HG02938 (cell line): ENCODE data around the gene TREH.

Experiments
- ATAC-seq: cut with Tn5 transposase; IDR thresholded peaks from one replicate; pipeline ENCODE4 v1.9.1; 2021; ENCODE audit warnings: mild to moderate bottlenecking, moderate library complexity; ENCODE audit not compliant: unreplicated experiment

The TREH gene

DNA sequence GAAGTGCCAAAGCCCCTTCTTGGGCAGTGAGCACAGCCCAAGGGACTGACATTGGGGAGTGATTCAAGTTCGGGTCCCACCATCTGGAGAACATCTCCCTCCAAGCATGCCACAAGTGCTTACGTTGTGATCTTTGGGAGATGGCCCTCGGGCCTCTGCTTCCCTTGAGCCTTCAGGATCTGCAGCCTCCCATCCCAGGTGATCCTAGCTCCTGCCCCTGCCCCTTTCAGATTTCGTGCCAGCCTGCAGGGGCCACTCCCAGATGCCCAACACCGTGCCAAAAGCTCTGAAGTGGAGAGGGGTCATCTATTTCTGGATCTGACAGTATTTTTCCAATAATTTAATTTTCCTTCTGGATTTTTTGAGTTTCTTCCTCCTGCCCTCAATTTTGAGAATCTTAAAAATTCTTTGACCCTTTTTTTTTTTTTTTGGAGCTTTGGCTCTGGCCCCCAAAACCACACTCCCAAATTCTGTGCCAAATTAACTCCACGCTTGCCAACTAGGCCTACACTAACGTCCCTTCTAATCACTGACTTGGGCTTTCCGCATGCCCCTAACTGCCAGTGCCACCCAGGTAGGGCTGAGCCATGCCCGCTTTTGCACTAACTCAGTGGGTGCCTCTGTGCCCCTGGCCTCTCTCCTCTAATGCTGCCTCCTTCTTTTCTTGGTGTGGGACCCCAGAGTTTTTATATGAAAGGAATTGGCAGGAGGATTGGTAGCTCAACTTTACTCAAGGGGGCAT, 46.7 kb downstream of the TREH start:
- no peak for ATAC-seq

DNA sequence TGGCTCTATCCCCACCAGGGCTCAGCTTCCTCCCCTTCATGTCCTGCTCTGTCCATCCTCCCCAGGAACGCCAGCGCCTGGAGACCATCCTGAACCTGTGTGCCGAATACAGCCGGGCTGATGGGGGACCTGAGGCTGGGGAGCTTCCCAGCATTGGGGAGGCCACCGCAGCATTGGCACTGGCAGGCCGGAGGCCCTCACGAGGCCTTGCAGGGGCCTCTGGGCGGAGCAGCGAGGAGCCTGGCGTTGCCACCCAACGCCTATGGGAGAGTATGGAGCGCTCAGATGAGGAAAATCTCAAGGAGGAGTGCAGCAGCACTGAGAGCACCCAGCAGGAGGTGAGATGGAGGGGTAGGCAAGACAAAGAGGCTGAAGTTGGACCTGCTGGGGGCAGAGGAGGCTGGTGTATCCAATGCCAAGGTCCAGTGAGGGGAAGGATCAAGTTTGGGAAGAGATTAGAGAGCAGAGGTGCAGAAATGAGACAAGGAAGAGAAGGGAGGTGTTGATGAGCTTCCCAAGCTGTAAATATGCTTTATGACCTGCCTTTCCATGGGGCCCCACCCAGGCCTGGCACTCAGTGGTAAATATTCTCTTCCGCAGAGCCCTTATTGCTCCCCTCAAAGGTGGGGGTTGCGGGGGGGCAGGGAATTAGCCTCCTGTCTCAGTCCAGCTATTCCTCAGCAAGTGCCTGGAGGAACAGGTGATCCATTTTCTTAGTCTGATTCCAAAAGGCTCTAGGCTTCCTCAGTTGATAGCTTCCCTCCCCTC, 48.1 kb downstream of the TREH start:
- no peak for ATAC-seq

DNA sequence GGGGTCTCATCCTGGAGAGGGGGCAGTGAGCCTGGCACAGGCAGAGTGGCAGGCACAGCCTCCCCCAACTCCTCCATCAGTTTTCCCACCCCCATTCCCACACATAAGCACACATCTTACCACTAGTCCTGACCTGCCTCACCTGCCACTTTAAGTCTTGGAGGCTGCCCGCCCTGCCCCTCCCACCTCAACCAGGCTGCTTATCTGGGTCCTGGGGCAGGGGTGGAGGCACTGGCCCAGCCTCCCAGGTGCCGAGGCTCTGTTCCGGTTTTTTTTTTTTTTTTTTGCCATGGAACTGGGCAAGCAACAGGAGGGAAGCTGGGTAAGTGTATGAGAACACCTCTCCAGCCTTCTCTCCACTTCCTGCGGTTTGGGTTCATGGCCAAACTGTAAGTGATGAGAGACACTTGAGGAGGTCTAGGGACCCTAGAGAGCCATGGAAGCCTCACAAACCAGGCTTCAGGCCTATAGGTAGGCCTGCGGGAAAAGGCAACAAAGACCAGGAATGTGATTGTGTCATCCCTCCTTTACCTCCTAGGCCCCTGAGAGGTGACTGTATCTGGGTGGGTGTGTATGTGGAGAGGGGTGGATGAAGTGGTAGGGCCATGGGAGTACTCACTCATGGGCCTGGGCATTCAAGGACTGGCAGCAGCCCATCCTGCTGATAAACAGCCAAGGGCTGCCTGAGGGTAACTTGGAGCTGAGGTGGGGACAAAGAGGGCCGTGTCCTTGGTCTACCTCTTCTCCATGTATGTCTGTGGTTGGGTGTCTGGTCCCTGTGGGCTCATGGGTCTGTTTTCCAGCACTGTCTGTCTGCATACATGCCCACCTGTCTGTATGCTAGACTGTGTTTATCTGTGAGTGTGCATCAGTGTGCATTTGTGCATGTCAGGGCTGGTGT, 49.4 kb downstream of the TREH start:
- ATAC-seq: no peak

DNA sequence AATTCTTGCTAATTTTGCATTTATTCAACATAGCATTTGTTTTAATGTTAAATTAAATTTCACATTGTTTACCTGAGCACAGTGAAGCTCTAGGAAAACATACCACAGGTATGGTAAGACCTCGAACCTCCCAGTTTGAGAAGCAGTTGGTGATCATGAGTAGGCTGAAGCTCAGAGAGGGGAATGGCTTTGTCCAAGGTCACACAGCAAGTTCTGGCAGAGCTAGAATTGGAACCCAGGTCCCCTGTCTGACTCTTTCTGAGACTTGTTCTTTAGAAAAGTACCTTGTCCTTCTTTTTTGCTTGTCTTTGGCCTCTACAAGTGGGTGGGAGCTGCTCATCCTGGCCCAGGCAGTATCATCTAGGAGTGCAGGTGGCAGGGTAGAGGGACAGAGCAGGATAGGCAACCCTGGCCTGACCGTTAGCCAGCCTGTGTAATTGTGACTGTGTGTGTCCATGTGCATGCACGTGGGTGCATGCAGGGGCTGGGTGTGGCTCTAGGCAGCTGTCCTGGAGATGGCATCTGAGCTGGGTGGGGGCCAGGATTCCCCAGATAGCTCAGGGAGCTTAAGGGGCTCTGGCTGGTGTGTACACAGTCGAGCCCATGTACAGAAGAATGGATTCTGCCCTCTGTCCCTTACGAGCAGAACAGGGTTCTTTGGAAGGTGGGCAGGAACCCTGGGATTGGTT, 50.4 kb downstream of the TREH start:
- no peak for ATAC-seq

DNA sequence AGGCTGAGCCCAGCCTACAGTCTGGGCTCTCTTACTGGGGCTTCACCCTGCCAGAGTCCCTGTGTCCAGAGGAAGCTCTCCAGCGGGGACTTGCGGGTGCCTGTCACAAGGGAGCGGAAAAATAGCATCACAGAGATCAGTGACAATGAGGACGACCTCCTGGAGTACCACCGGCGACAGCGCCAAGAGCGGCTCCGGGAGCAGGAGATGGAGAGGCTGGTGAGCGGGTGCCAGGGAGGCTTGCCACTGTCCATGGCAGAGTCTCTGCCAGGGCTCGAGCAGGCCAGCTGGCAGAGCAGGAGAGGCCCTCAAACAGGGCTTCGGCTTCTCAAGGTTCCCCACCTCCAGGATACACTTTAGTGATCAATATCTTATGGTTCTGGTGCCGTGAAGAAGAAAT, 51.0 kb downstream of the TREH start:
- ATAC-seq: no peak

DNA sequence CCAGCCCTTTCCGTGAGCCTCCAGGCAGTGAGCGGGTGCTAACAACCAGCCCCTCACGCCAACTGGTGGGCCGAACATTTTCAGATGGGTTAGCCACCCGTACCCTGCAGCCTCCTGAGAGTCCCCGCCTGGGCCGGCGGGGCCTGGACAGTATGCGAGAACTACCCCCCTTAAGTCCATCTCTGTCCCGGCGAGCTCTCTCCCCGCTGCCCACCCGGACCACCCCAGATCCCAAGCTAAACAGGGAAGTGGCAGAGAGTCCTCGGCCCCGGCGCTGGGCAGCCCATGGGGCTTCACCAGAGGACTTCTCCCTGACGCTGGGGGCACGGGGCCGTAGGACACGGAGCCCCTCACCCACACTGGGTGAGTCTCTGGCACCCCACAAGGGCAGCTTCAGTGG, 51.4 kb downstream of the TREH start:
- ATAC-seq: no peak

DNA sequence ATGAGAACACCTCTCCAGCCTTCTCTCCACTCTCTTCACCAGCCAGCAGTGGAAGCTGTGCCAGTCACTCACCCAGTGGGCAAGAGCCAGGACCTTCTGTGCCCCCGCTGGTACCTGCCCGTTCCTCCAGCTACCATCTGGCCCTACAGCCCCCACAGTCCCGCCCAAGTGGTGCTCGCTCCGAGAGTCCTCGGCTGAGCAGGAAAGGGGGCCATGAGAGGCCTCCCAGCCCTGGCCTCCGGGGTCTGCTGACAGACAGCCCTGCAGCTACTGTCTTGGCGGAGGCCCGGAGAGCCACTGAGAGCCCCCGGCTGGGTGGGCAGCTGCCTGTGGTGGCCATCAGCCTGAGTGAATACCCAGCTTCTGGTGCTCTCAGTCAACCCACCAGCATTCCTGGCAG, 51.9 kb downstream of the TREH start:
- no peak for ATAC-seq

DNA sequence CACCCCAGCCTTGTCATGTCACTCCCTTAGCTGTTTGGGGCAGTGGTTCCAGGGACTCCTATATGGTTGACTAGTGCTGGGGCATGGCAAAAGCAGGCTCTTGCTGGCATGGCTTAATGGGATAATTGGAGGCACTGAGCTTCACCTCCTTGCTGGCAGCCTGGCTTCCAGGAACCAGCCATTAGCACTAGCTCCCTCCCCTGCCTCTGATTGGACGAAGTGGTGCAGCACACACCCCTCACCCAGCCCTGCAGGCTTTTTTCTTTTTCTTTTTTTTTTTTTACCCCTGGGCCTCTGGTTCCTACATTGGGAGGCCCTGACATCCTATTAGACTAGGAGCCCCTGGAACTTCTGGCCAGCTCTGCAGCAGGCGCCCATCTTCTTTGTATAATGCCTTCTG, 53.5 kb downstream of the TREH start:
- ATAC-seq: no peak

DNA sequence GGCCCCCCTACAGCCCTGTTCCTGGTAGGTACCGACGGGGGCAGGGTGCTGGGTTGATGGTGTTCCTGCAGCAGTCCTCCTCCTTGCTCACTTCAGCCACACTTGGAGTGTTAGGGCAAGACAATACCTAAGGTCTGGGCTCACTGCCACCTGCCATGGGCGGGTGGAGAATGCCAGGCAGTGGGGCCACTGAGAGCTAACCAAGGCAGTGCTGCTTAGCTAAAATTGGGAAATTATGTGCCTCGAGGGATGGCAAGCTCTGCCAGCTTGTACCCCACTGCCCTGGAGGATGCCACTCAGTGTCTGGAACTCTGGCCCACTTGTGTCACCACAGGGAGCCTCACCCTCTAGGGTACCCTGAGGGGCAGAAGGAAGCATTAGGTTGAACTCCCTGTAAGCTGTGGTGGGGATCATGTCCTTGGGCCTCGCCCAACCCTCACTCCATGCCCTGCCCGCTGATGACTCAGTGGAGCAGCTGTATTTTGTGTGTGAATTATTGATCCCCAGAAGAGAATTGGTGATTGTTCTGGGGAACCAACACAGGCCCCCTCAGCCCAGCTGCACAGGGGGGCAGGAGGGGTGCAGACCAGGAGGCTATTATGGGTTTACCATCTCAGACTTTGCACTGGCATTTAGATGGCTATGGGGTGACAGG, 54.3 kb downstream of the TREH start:
- ATAC-seq: no peak

DNA sequence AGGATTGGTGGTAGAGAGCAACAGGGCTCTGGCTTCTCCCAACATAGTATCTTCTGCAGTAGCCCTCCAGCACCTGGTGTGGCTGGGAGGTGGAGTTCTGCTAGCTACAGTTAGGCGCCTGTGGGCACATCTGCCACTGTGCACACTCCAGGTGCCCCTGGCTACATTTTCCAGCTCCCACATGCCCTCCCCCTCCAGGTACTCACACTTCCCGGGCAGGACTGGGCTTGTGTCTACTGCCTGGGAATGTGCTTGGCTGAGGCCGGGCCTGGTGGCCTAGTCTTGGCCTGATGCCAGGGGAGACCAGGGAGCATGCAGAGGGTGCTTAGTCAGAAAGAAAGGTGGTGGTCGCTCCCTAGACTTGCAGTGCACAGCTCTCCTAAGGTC, 56.2 kb downstream of the TREH start:
- ATAC-seq: no peak

DNA sequence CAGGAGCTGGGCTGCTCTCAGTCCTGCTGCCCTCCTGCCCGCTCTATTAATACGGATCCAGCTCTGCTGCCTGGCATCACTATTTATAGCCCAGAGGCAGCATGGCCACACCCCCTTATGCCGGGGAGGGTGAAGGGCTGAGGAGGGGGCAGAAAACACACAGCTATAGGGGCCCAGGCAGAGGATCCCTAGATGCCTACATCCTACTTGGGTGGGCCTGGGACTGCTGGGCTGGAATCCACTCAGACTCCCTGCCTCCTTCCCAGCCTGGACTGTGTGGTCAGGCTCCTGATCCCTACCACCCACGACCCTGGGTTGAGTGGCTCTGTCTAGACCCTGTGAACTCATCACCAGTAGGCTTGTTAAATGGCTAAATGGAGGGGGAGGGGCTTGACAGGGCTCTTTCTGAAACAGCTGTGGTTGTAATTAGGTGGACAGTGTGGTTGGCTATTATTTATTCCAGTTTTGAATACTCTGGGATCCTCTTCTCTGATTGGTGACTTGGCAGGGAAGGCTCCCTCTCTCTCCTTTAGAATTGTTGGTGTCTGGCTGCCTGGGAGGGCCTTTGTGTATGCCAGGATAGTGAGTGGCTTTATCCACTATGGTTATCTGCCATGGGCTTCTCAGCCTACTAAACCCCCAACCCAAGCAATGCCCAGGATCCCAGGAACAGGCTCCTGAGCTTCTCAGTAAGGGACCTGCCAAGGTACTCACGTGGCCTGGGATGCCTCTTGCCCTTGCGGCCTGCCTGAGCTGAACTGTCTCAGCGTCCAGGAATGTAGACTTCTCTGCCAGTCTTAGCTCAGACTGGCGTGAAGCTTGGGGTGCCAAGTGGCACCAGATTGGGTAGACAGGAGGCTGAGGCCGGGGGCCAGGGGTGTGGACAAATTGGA, 56.8 kb downstream of the TREH start:
- no peak for ATAC-seq

DNA sequence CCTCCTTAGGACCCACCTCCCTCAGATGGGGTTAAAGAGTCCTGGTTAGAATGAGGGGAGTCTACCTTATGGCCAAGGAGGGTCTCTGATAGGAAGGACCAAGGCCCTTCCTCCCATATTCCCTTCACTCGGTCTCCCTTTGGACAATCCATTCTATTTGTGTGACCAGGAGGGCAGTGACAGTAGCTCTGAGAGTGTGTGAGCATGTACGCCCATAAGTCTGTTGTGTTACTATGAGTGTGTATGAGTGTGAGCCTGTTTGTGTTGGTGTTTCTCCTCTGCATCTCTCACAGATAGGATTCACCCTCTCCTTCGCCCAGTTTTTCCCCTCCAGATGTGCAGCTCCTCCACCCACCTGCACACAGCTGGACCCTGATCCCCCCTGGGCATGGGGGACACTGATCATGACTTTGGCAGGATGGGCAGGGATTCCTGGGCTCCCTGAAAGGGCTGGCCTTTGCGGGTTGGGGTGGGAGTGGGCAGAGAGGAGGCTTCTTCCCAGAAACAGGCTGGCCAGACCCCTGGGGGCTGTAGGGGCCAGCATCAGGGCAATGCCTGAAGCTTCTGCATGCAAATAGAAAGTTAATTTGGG, 57.6 kb downstream of the TREH start:
- no peak for ATAC-seq

DNA sequence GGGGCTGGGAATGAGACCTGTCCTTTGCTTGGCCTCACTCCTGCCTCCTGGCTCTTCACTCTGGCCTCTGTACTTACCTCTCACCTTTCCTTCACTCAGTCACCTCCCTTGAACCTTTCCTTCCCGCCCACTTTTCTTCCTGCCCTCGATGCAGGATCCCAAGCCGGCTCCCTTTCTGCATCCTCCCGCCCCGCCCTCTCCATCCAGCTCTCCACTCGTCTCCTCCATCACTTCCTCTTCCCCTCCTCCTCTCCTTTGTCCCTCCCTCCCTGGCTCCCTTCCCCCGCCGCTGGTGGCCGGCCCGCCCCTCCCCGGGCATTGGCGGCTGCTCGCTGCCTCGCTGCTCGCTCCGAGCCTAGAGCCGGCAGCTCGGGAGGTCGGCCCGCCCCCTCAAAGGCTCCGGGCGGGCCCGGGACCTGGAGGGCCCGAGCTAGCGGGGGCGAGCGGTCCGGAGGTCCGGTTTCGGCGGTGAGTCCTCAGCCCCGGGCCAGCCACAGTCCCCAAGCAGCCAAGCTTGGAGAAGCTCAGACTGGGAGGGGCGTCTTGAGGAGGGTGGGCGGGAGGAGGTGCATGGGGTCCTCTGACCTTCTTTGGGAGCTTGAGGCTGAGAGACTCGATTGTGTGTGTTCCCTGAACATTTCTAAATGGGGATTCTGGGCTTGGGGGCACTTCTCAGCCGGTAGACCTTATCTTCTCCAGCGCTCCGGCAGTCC, 58.2 kb downstream of the TREH start:
- no peak for ATAC-seq

DNA sequence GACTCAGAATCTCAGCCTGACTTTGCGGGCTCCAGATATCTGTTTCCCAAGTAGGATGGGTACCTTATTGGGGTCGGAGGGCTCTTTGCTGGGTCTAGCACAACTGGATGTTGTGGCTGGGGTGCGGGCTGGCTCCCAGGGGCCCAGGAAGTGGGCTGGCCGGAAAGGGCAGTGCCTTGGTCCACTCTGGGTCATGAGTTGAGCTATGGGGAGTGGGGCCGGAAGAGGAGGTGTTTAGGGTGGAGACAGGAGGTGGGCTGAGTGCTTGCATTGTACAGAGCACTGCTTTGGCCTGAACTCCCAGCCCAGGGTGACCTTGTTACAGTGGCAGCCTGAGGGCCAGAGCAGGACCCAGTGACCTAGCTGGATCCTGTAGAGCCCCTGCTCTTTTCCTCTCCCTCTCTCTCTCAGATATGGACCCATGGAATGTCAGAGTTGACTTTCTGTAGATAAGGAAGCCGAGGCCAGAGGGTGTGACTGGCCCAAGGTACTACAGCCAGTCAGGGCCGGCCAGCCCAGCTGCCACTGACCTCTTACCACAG, 58.9 kb downstream of the TREH start:
- no peak for ATAC-seq

DNA sequence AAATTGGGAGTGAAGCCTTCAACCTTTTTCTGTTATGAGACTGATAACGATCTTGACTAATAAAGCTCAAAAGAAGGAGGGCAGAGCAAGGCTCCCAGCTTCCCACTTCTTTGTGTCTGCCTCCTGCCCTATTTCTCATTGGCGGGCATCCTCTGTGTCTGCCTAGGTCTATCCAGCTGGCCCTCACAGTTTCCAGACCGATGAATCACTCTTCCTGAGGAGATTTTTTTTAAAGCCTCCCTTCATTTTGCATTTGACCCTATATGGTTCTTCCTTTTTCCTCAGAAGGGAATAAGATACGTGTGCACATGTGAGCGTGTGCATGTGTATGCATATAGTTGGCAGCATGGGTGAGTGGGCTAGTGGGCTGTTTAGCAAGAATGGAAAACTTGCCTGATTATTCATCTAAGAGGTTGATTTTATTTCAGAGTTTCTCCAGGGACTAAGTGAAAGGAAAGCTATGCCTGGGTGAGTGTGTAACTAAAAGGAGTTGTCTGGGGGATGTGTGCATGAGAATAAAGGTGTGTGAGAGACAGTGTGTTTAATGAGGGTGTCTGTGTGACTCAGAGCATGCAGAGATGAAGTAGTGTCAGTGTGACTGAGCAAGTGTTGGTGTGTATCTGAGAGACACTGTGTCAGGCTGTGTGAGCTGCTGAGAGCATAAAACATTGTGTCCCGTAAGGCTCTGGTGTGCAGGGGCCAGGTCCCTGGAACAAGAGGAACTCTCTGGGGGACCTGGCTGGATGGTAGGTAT, 59.8 kb downstream of the TREH start:
- no peak for ATAC-seq

DNA sequence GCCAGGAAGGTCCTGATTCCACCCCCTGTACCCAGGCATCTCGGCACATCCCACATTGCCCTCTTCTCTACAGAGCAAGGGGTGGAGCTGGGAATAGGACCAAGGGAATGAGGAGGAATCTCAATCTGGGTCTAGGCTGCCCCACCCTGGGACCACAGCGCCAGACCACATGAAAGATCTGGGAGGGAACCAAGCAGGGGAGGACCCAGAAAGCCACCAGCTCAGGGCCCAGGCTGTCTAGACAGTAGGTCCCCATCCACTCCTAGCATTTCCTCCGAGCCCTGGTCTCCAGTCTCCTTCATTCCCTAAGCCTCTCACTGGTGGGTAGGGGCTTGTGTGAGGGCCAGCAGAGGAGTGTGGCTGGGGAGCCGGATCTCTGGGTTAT, 60.5 kb downstream of the TREH start:
- no peak for ATAC-seq
